IMR-90 (cell line): ENCODE results near the gene PKD1.
"Not testable (repeated sequence)": the region's sequence is repeated elsewhere in the genome, so short reads cannot be mapped to it uniquely, and the experiment has no call there.

Source experiments
- CEBPB ChIP-seq: IDR thresholded peaks from 2 replicates; pipeline ENCODE4 v1.6.1; 2012; ENCODE audit warnings: low read depth, low read length, improper control_type of control experiment
- CHD1 ChIP-seq: IDR thresholded peaks from 2 replicates; pipeline ENCODE4 v1.6.1; 2012; ENCODE audit warnings: low read depth, low read length, improper control_type of control experiment
- FOS ChIP-seq: fragments of 150-350 bp; IDR thresholded peaks from 2 replicates; pipeline ENCODE4 v1.6.1; 2016; ENCODE audit warnings: low read depth, low read length
- MAFK ChIP-seq: IDR thresholded peaks from 2 replicates; pipeline ENCODE4 v1.6.1; 2012; ENCODE audit warnings: low read depth, low read length, improper control_type of control experiment
- MAZ ChIP-seq: IDR thresholded peaks from 2 replicates; pipeline ENCODE4 v1.6.1; 2012; ENCODE audit warnings: low read depth, mild to moderate bottlenecking, low read length, improper control_type of control experiment, moderate library complexity, borderline replicate concordance
- MXI1 ChIP-seq: IDR thresholded peaks from 2 replicates; pipeline ENCODE4 v1.6.1; 2012; ENCODE audit warnings: low read depth, mild to moderate bottlenecking, low read length, moderate library complexity, borderline replicate concordance
- POLR2A ChIP-seq: IDR thresholded peaks from 2 replicates; pipeline ENCODE4 v1.6.1; 2012; ENCODE audit warnings: mild to moderate bottlenecking, low read depth, low read length
- RAD21 ChIP-seq: IDR thresholded peaks from 2 replicates; pipeline ENCODE4 v1.6.1; 2012; ENCODE audit warnings: low read length, improper control_type of control experiment
- RFX5 ChIP-seq: IDR thresholded peaks from 2 replicates; pipeline ENCODE4 v1.8.0; 2012; ENCODE audit warnings: low read depth, mild to moderate bottlenecking, low read length, moderate library complexity
- SMC3 ChIP-seq: fragments of 150-350 bp; IDR thresholded peaks from 2 replicates; pipeline ENCODE4 v1.6.1; 2016; ENCODE audit warnings: low read depth, mild to moderate bottlenecking, antibody characterized with exemption, low read length, moderate library complexity
- TF ChIP-seq, protein P1 (sequence below): conservative IDR thresholded peaks from 2 replicates; pipeline ENCODE4 v1.5.1; 2012; ENCODE audit warnings: mild to moderate bottlenecking, low read depth, low read length, improper control_type of control experiment
- TF ChIP-seq, protein P2 (sequence below): fragments of 150-350 bp; IDR thresholded peaks from 2 replicates; pipeline ENCODE4 v1.6.1; 2016; ENCODE audit warnings: low read depth, mild to moderate bottlenecking, low read length, moderate library complexity, borderline replicate concordance
- TF ChIP-seq, protein P3 (sequence below): fragments of 150-350 bp; IDR thresholded peaks from 2 replicates; pipeline ENCODE4 v1.6.1; 2017; ENCODE audit warnings: mild to moderate bottlenecking, antibody characterized with exemption, low read length, low read depth

DNA sequence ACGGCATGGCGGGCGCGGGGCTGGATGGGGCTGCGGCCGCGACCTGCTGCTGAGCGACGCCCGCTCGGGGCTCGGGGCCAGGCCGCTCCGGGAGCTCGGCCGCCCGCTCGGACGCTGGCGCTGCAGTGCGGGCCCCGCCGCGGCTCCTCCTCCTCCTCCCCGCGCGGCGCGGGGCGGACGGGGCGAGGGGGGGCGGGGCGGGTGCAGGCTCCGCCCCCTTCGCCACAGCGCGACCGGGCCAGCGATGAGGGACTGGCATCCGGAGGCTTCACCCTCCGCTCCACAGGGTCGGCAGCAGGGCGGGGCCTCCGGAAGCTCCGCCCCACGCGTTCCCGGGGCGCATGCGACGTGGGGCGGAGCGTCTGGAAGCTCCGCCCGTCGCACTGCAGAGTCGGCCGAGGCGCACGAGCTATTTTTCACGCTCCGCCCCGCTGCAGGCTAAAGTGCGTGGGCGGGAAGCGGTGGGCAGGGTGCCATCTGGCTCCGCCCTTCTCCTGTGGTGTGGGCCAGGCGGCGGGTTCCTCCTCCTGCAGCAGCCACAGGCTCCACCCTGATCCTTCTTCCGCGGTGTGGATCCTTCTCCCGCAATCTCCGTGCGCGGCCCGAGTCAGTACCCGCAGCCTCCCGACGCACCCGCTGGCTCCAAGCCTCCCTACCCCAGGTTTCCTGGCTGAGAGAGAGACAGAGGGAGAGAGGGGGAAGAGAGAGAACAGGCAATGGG lies at the start of gene PKD1:
- TF ChIP-seq, protein P1, sequence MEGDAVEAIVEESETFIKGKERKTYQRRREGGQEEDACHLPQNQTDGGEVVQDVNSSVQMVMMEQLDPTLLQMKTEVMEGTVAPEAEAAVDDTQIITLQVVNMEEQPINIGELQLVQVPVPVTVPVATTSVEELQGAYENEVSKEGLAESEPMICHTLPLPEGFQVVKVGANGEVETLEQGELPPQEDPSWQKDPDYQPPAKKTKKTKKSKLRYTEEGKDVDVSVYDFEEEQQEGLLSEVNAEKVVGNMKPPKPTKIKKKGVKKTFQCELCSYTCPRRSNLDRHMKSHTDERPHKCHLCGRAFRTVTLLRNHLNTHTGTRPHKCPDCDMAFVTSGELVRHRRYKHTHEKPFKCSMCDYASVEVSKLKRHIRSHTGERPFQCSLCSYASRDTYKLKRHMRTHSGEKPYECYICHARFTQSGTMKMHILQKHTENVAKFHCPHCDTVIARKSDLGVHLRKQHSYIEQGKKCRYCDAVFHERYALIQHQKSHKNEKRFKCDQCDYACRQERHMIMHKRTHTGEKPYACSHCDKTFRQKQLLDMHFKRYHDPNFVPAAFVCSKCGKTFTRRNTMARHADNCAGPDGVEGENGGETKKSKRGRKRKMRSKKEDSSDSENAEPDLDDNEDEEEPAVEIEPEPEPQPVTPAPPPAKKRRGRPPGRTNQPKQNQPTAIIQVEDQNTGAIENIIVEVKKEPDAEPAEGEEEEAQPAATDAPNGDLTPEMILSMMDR: not testable (repeated sequence)
- TF ChIP-seq CEBPB, MAFK, RFX5, POLR2A, RAD21, SMC3, MXI1, CHD1, FOS: not testable (repeated sequence)
- TF ChIP-seq MAZ: peak; percentile 55; the same call in 1 of the 2 replicates
- TF ChIP-seq, protein P2, sequence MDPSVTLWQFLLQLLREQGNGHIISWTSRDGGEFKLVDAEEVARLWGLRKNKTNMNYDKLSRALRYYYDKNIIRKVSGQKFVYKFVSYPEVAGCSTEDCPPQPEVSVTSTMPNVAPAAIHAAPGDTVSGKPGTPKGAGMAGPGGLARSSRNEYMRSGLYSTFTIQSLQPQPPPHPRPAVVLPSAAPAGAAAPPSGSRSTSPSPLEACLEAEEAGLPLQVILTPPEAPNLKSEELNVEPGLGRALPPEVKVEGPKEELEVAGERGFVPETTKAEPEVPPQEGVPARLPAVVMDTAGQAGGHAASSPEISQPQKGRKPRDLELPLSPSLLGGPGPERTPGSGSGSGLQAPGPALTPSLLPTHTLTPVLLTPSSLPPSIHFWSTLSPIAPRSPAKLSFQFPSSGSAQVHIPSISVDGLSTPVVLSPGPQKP: not testable (repeated sequence)
- TF ChIP-seq, protein P3, sequence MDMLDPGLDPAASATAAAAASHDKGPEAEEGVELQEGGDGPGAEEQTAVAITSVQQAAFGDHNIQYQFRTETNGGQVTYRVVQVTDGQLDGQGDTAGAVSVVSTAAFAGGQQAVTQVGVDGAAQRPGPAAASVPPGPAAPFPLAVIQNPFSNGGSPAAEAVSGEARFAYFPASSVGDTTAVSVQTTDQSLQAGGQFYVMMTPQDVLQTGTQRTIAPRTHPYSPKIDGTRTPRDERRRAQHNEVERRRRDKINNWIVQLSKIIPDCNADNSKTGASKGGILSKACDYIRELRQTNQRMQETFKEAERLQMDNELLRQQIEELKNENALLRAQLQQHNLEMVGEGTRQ: not testable (repeated sequence)
